Tongue (tissue), 1 donor: ENCODE results near the gene IFIH1. TPM values are rescaled to one million over a fixed set of nuclear protein-coding genes. Genes with fewer than 3 reads are reported as not detected.

Experiments
- total RNA-seq: library from RNA; depleted of rRNA; stranded (reverse); fragments of >200 nt; gene quantifications from one replicate; pipeline ENCODE4 v1.2.3, GENCODE V29; 2014

Gene IFIH1
- total RNA-seq, 1 donor from 2014 or later, result 7.0 TPM

Other genes with a start within 250 kb of the IFIH1 start
- 3.2 TPM for gene DPP4, start 244.5 kb downstream of the IFIH1 start, total RNA-seq
- not detected for gene GCG, start 166.4 kb downstream of the IFIH1 start, total RNA-seq
- 50.0 TPM for gene FAP, start 75.2 kb downstream of the IFIH1 start, total RNA-seq
- gene GCA, start 25.4 kb upstream of the IFIH1 start, total RNA-seq, result 37.4 TPM